ENCODE measurements around the gene BCL3. TPM values are rescaled to one million over a fixed set of nuclear protein-coding genes. Genes with fewer than 3 reads are reported as not detected.
A peak's percentile ranks its signal among the peaks of the same experiment; 100 is the strongest.

Gene BCL3
- total RNA-seq, 5 donors from 2014 or later (not counting 1 experiment from before 2014, with no cell fraction given), result 18.7 to 103 (median 19.4) TPM

- DNase-seq (no peak), ATAC-seq (replicated peaks in 1 of 4) (no peak)
- no peaks in the 10 kb centered on the region for H3K36me3 ChIP-seq (ENCODE audit: control insufficient read depth in 2 of 2, extremely low read depth in 1 of 2, insufficient read depth in 1 of 2, low read length in 1 of 2)
- H3K27me3 ChIP-seq (replicated peaks in 1 of 2; ENCODE audit: control insufficient read depth in 2 of 2, extremely low read depth in 1 of 2, insufficient read depth in 2 of 2, low read length in 1 of 2), result no peaks in the 10 kb centered on the region
- no peaks in the 10 kb centered on the region for H3K9me3 ChIP-seq
- POLR2A ChIA-PET, result no interaction called here
- H3K27ac ChIP-seq (ENCODE audit: low read length), result no peak overlapping the region
- H3K4me1 ChIP-seq (ENCODE audit: control insufficient read depth in 1 of 2, extremely low read depth in 1 of 2, insufficient read depth in 2 of 2, low read length in 2 of 2), result peaks cover 4 to 42% of the 10 kb centered on the region in 2 experiments
- Mint-ChIP-seq H3K4me3 (peak overlapping the region in 2 of 3 donors; percentile 39 to 92), H3K27ac (peak overlapping the region; percentile 52 to 87), H3K4me1 (peaks cover 33 to 43% (median 41%) of the 10 kb centered on the region in 3 donors), H3K9me3 (no peaks in the 10 kb centered on the region), H3K27me3 (no peaks in the 10 kb centered on the region), H3K36me3 (no peaks in the 10 kb centered on the region)
- WGBS (ENCODE audit: insufficient coverage), result 86% methylated on average over 6 of the region's 10 CpGs
- H3K4me3 ChIP-seq (ENCODE audit: control insufficient read depth in 1 of 2, extremely low read depth in 1 of 2, low read length in 1 of 2), result no peak overlapping the region
- CTCF ChIA-PET, result no interaction called here
Measured at GRCh38 chr19:44745341-44745831, 3.1 kb upstream of the BCL3 start.

DNA sequence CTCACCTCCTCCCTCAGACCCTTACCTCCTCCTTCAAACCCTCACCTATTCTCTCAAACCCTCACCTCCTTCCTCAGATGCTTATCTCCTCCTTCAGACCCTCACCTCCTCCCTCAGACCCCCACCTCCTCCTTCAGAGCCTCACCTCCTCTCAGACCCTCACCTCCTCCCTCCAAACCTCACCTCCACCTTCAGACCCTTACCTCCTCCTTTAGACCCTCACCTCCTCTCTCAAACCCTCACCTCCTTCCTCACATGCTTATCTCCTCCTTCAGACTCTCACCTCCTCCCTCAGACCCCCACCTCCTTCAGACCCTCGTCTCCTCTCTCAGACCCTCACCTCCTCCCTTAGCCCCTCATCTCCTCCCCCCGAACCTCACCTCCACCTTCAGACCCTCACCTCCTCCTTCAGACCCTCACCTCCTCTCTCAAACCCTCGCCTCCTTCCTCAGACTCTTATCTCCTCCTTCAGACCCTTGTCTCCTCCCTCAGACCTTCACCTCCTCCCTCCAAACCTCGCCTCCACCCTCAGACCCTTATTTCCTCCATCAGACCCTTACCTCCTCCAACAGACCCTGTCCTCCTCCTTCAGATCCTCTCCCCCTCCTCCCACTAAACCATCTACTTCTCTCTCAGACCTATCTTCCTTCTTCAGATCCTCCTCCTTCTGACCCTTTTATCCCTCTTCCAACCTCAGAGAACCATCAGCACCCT lies 2.5 kb upstream of the BCL3 start:
- peaks cover 3% of the 10 kb centered on the region for H3K36me3 Mint-ChIP-seq
- Histone ChIP-seq H3K4me1 (ENCODE audit: control insufficient read depth in 1 of 2, extremely low read depth in 1 of 2, insufficient read depth in 2 of 2, low read length in 2 of 2) (peaks cover 4 to 48% of the 10 kb centered on the region in 2 experiments), H3K27ac (ENCODE audit: low read length) (peak overlapping the region; percentile 98), H3K9me3 (no peaks in the 10 kb centered on the region), H3K4me3 (ENCODE audit: control insufficient read depth in 1 of 2, extremely low read depth in 1 of 2, low read length in 1 of 2) (no peak overlapping the region), H3K36me3 (ENCODE audit: control insufficient read depth in 2 of 2, extremely low read depth in 1 of 2, insufficient read depth in 1 of 2, low read length in 1 of 2) (peaks cover 0 to 1% of the 10 kb centered on the region in 2 donors), H3K27me3 (replicated peaks in 1 of 2; ENCODE audit: control insufficient read depth in 2 of 2, extremely low read depth in 1 of 2, insufficient read depth in 2 of 2, low read length in 1 of 2) (no peaks in the 10 kb centered on the region)
- ChIA-PET CTCF (no interaction called here), POLR2A (no interaction called here)
- WGBS (ENCODE audit: insufficient coverage), result 83% methylated on average over 4 of the region's 4 CpGs
- DNase-seq (no peak), ATAC-seq (replicated peaks in 1 of 4) (no peak)
- peak overlapping the region; percentile 50 to 92 (median 62) for H3K4me3 Mint-ChIP-seq
- H3K27me3 Mint-ChIP-seq, result no peaks in the 10 kb centered on the region
- peak overlapping the region; percentile 73 to 87 for H3K27ac Mint-ChIP-seq
- no peaks in the 10 kb centered on the region for H3K9me3 Mint-ChIP-seq
- H3K4me1 Mint-ChIP-seq, result peaks cover 40 to 50% (median 47%) of the 10 kb centered on the region in 3 donors

DNA sequence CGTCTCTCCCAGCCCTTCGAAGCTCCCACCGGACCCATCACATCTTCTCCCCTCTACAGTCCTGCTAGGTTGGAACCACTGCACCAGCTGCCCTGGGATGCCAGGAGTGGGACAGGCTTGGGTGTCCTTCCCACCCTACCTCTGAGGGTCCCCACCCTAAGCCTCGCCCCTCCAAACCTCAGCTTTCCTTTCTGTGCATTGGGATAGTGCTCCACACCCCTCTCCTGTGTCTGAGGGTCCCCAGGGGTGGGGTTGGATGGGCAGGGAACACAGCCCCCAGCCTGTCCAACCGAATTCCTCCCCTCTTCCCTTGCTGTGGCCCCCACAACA lies 1.9 kb upstream of the BCL3 start:
- H3K27ac Mint-ChIP-seq, result peak overlapping the region; percentile 73 to 87
- H3K36me3 Mint-ChIP-seq, result peaks cover 3% of the 10 kb centered on the region
- peaks cover 43 to 55% (median 50%) of the 10 kb centered on the region in 3 donors for H3K4me1 Mint-ChIP-seq
- no peaks in the 10 kb centered on the region for H3K27me3 Mint-ChIP-seq
- ChIA-PET CTCF (no interaction called here), POLR2A (no interaction called here)
- 100% methylated on average over 3 of the region's 5 CpGs for WGBS (ENCODE audit: insufficient coverage)
- peak overlapping the region; percentile 71 to 92 (median 78) for H3K4me3 Mint-ChIP-seq
- no peaks in the 10 kb centered on the region for H3K9me3 Mint-ChIP-seq
- DNase-seq (no peak), ATAC-seq (replicated peaks in 1 of 4) (no peak)
- Histone ChIP-seq H3K4me3 (ENCODE audit: control insufficient read depth in 1 of 2, extremely low read depth in 1 of 2, low read length in 1 of 2) (no peak overlapping the region), H3K9me3 (no peaks in the 10 kb centered on the region), H3K4me1 (ENCODE audit: control insufficient read depth in 1 of 2, extremely low read depth in 1 of 2, insufficient read depth in 2 of 2, low read length in 2 of 2) (peaks cover 4 to 51% of the 10 kb centered on the region in 2 experiments), H3K27ac (ENCODE audit: low read length) (peak overlapping the region; percentile 98), H3K36me3 (ENCODE audit: control insufficient read depth in 2 of 2, extremely low read depth in 1 of 2, insufficient read depth in 1 of 2, low read length in 1 of 2) (peaks cover 0 to 6% of the 10 kb centered on the region in 2 donors), H3K27me3 (replicated peaks in 1 of 2; ENCODE audit: control insufficient read depth in 2 of 2, extremely low read depth in 1 of 2, insufficient read depth in 2 of 2, low read length in 1 of 2) (no peaks in the 10 kb centered on the region)

DNA sequence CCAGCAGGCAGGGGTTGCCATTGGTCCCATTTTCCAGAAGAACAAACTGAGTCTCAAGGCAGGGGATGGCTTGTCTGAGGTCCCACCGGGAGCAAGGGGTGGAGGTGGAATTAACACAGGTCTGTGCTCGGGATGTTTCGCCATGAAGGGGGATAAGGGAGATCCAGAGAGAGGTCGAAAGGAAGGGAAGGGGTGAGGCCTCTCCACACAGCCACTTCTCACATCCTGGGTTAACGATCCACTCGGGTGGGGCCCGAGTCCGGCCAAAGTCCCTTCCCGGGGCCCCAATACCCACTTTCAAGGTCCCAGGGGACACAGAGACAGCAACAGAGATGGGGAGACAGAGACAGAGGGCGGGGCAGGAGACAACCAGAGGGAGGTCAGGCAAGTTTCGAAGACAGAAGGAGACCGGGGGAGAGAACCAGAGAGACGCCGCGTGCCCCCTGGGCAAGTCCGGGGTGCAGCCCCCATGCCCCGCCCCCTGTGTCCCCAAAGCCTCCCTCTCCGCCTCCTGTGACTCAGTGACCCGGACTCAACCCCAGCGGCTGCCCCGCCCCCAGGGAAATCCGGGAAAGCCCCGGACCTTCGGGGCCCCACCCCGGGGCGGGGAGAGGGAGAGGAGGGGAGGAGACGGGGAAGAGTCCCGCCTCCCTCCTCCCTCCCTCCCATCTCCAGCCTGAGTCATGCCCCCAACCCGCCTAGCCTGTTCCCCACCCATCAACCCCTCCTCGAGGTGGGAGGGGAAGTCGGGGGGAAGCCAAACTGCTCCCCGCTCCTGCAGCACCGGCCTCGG lies 1.4 kb upstream of the BCL3 start:
- POLR2A ChIA-PET, result no interaction called here

DNA sequence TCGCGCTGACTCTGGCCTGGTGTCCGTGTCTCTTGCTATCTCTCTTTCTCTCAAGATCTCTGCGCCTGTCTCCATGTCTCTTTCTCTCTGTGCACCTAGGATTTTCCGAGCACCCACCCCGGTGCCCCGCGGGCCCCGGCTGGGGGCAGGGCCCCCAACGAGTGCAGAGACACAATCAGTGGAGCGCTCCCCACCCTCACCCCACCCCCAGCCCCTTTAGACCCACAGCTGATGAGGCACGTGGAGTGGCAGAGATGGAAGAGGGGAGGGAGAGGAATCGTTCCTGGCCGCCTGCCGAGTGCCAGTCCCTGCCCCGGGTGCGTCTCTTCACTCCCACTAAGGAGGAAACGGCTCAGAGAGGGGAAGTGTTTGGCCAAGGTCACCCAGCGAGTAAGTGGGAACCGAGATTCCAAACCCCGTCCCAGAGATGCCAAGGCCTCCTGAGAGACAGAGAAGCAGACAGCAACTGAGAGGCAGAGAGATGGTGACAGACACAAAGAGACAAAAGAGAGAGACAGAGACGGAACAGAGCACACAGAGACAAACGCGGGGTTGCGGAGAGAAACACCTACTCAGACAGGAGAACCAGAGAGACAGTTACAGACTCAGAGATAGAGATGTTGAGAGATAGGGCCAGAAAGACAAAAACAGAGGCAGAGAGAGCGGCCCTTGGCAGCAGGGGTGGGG lies 626 bp upstream of the BCL3 start:
- H3K9me3 ChIP-seq, result no peaks in the 10 kb centered on the region
- ATAC-seq (replicated peaks in 1 of 4) (peak; percentile 14 to 41 (median 28)), DNase-seq (peak in 10 of 35 experiments; percentile 9 to 42 (median 29))
- H3K27me3 Mint-ChIP-seq, result no peaks in the 10 kb centered on the region
- H3K4me1 Mint-ChIP-seq, result peaks cover 52 to 68% (median 57%) of the 10 kb centered on the region in 3 donors
- peaks cover 6% of the 10 kb centered on the region for H3K36me3 Mint-ChIP-seq
- 0% methylated on average over 7 of the region's 26 CpGs for WGBS (ENCODE audit: insufficient coverage)
- H3K36me3 ChIP-seq (ENCODE audit: control insufficient read depth in 2 of 2, extremely low read depth in 1 of 2, insufficient read depth in 1 of 2, low read length in 1 of 2), result peaks cover 0 to 8% of the 10 kb centered on the region in 2 donors
- ChIA-PET POLR2A (no interaction called here), CTCF (no interaction called here)
- no peaks in the 10 kb centered on the region for H3K9me3 Mint-ChIP-seq
- no peaks in the 10 kb centered on the region for H3K27me3 ChIP-seq (replicated peaks in 1 of 2; ENCODE audit: control insufficient read depth in 2 of 2, extremely low read depth in 1 of 2, insufficient read depth in 2 of 2, low read length in 1 of 2)
- peak overlapping the region; percentile 90 to 92 (median 91) for H3K4me3 Mint-ChIP-seq
- H3K4me1 ChIP-seq (ENCODE audit: control insufficient read depth in 1 of 2, extremely low read depth in 1 of 2, insufficient read depth in 2 of 2, low read length in 2 of 2), result peaks cover 8 to 59% of the 10 kb centered on the region in 2 experiments
- peak overlapping the region; percentile 41 to 67 for H3K4me3 ChIP-seq (ENCODE audit: control insufficient read depth in 1 of 2, extremely low read depth in 1 of 2, low read length in 1 of 2)
- peak overlapping the region; percentile 93 to 95 for H3K27ac Mint-ChIP-seq
- peak overlapping the region; percentile 98 for H3K27ac ChIP-seq (ENCODE audit: low read length)

More for the DNA sequence above, 1.4 kb upstream of the BCL3 start:
- Histone ChIP-seq H3K9me3 (no peaks in the 10 kb centered on the region), H3K4me1 (ENCODE audit: control insufficient read depth in 1 of 2, extremely low read depth in 1 of 2, insufficient read depth in 2 of 2, low read length in 2 of 2) (peaks cover 4 to 51% of the 10 kb centered on the region in 2 experiments), H3K36me3 (ENCODE audit: control insufficient read depth in 2 of 2, extremely low read depth in 1 of 2, insufficient read depth in 1 of 2, low read length in 1 of 2) (peaks cover 0 to 6% of the 10 kb centered on the region in 2 donors), H3K27me3 (replicated peaks in 1 of 2; ENCODE audit: control insufficient read depth in 2 of 2, extremely low read depth in 1 of 2, insufficient read depth in 2 of 2, low read length in 1 of 2) (no peaks in the 10 kb centered on the region), H3K4me3 (ENCODE audit: control insufficient read depth in 1 of 2, extremely low read depth in 1 of 2, low read length in 1 of 2) (peak overlapping the region; percentile 41 to 67), H3K27ac (ENCODE audit: low read length) (peak overlapping the region; percentile 98)
- ATAC-seq (replicated peaks in 1 of 4) (peak; percentile 71 to 82 (median 75)), DNase-seq (peak; percentile 57 to 94 (median 81))
- 8% methylated on average over 6 of the region's 34 CpGs for WGBS (ENCODE audit: insufficient coverage)
- peak overlapping the region; percentile 90 to 92 (median 91) for H3K4me3 Mint-ChIP-seq
- CTCF ChIA-PET, result no interaction called here
- H3K4me1 Mint-ChIP-seq, result peaks cover 48 to 61% (median 53%) of the 10 kb centered on the region in 3 donors
- peaks cover 3% of the 10 kb centered on the region for H3K36me3 Mint-ChIP-seq
- peak overlapping the region; percentile 93 to 95 for H3K27ac Mint-ChIP-seq
- no peaks in the 10 kb centered on the region for H3K9me3 Mint-ChIP-seq
- no peaks in the 10 kb centered on the region for H3K27me3 Mint-ChIP-seq

DNA sequence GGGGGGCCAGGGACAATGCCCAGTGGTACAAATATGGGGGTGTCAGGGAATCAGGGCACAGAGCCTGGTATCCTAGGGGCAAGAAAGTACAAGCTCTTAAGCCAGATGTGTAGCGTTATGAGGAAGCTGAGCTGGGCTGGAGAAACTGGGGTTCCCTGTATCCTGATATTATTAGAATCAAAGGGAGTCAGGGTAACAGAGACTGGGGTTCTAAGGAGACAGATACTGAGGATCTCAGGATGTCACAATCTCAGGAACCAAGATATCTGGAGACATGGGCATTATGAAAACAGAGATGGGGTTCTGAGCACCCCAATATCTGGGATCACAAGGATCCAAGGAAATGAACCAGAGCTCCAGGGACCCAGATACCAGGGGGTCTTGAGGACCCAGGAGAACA lies 784 bp downstream of the BCL3 start:
- no peaks in the 10 kb centered on the region for H3K9me3 Mint-ChIP-seq
- CTCF ChIA-PET, result no interaction called here
- H3K27me3 ChIP-seq (replicated peaks in 1 of 2; ENCODE audit: control insufficient read depth in 2 of 2, extremely low read depth in 1 of 2, insufficient read depth in 2 of 2, low read length in 1 of 2), result no peaks in the 10 kb centered on the region
- no peak for DNase-seq
- H3K4me1 Mint-ChIP-seq, result peaks cover 60 to 81% (median 64%) of the 10 kb centered on the region in 3 donors
- peaks cover 14 to 69% of the 10 kb centered on the region in 2 experiments for H3K4me1 ChIP-seq (ENCODE audit: control insufficient read depth in 1 of 2, extremely low read depth in 1 of 2, insufficient read depth in 2 of 2, low read length in 2 of 2)
- H3K4me3 Mint-ChIP-seq, result peak overlapping the region; percentile 85 to 89 (median 85)
- peak overlapping the region in 1 of 2 donors; percentile 65 for H3K4me3 ChIP-seq (ENCODE audit: control insufficient read depth in 1 of 2, extremely low read depth in 1 of 2, low read length in 1 of 2)
- H3K9me3 ChIP-seq, result no peaks in the 10 kb centered on the region
- H3K36me3 Mint-ChIP-seq, result peaks cover 6% of the 10 kb centered on the region
- H3K36me3 ChIP-seq (ENCODE audit: control insufficient read depth in 2 of 2, extremely low read depth in 1 of 2, insufficient read depth in 1 of 2, low read length in 1 of 2), result peaks cover 0 to 8% of the 10 kb centered on the region in 2 donors
- no peaks in the 10 kb centered on the region for H3K27me3 Mint-ChIP-seq
- peak overlapping the region; percentile 90 for H3K27ac ChIP-seq (ENCODE audit: low read length)
- WGBS (ENCODE audit: insufficient coverage), result 20% methylated on average over 1 of the region's 1 CpG
- ATAC-seq (replicated peaks in 1 of 4), result no peak
- peak overlapping the region; percentile 88 to 94 for H3K27ac Mint-ChIP-seq
- POLR2A ChIA-PET, result no interaction called here

Measured in T-cell (primary cell).